GM04503 (cell line): ENCODE results near the gene OR4F6.

Source experiments
- DNase-seq: peaks from one replicate; pipeline ENCODE4 v3.0.0-alpha.2; 2012; ENCODE audit warnings: low read depth

The OR4F6 gene

DNA sequence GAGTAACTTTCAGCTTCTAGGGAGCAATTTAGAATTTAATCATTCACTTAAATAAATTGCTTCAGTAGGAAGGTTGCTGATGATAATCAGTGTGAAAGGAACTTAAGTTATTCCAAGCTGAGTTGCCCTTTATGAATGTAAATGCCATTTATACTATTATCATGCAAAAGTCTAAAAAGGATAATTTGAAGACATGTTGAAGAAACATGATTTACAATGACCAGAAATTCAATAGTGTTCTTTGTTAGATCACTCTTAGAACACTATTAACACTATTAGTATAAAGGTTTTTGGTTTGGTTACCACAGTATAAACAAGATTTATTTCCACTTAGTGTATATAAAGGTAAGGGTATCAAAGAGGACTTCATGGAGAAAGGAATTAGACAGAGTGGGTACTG is 1.6 kb downstream of the OR4F6 start:
- no peak for DNase-seq

DNA sequence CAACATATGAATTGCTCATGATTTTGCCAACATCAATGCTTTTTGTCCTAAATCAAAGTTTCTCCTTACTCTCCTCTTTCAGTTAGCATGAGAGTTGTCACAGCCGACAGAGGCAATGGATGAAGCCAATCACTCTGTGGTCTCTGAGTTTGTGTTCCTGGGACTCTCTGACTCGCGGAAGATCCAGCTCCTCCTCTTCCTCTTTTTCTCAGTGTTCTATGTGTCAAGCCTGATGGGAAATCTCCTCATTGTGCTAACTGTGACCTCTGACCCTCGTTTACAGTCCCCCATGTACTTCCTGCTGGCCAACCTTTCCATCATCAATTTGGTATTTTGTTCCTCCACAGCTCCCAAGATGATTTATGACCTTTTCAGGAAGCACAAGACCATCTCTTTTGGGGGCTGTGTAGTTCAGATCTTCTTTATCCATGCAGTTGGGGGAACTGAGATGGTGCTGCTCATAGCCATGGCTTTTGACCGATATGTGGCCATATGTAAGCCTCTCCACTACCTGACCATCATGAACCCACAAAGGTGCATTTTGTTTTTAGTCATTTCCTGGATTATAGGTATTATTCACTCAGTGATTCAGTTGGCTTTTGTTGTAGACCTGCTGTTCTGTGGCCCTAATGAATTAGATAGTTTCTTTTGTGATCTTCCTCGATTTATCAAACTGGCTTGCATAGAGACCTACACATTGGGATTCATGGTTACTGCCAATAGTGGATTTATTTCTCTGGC is 2.5 kb downstream of the OR4F6 start:
- DNase-seq: no peak

DNA sequence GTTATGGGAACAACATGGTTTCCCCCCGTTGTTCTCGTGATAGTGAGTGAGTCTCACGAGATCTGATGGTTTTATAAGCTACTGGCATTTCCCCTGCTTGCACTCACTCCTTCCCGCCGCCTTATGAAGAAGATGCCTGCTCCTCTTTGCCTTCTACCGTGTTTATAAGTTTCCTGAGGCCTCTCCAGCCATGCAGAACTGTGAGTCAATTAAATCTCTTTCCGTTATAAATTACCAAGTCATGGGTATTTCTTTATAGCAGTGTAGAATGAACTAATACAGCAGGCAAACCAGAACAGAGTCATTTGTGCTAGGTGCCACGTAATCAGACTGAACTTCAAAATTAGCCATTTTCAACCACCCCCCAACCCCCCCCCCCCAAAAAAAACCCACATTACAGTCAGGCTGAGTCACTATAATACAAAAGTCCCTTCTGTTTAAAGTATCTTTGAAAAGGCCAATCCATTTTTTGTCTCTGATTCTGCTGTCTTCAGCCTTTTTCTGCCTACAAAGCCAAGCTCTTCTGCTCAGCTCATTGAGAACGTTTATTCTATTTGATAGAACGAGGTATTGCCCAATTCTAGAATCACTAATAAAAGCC is 4.1 kb downstream of the OR4F6 start:
- DNase-seq: no peak

DNA sequence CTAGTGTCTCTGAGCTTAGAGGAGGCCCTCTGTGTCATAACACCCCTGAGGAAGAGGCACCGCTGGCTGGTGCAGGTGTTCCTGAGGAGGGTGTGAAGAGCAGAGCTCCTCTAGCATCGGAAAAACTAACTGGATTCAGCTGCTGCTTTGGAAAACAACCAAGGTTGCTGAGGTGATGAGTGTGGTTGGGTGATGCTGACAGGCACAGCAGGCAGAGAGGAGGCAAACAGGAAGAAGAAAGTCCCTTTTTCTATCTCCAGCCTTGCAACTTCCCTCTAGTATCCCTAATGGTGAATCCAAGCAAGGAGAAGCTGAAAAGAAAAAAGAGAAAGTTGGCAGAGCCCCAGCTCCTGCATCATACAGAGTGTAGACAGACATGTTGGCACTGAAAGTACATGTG is 4.9 kb downstream of the OR4F6 start:
- no peak for DNase-seq

DNA sequence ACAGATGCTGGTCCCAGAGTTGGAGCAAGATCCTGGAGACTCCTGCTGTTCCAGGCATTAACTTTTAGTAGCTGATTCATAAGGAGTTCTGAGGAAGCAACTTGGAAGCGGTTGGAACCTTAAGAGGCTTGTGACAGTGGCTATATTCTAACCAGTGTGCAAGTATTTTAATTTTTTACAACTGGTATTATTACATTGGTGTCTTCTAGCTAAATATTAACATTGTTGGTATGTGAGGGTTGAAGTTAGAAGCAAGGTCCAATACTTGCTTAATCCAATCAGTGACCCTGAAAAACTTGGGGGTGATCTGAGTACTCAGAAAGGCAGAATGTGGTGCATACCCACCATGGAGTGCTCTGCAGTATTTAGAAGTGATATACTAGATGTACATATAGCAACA is 7.1 kb downstream of the OR4F6 start:
- DNase-seq: no peak

DNA sequence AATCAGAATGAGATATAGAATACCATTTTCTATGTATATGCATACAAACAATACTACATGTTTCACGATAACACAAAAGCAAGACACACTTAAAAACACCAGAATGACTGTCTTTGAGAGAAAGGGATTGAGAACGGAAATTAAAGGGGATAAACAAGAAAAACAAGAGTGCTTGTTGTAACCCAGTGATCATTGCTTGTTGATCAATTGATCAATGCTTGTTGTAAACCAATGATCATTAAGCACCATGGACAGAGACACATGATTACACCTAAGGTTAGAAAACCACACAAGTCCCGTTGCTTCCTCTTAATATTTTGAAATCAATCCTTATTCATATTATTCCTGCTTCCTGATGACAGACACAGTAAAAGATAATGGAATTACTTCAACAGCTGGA is 7.6 kb downstream of the OR4F6 start:
- DNase-seq: no peak

DNA sequence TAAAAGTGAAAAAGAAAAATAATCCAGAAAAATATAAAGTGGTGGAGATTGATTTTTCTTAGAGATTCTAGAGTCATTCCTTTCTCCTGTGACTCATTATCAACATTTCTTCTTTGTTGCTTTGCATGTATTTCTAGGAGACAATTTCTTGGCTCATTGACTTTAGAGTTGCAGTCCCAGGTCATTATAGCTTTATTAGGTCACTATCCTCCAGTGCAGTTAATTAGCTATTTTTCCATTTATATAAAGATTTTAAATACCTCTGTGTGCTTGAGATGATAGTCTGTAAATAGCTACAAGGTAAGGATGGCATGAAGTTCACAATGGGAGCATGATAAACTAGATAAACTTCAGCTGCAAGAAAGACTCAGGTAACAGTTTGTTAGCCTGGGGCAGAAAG is 8.6 kb downstream of the OR4F6 start, which contains the start of gene OR4F15:
OR4F15 (plus strand) TSS at position 301 of the 400 bp plus-strand sequence. CDS start 5,985 bp downstream, outside the sequence.
- no peak for DNase-seq

DNA sequence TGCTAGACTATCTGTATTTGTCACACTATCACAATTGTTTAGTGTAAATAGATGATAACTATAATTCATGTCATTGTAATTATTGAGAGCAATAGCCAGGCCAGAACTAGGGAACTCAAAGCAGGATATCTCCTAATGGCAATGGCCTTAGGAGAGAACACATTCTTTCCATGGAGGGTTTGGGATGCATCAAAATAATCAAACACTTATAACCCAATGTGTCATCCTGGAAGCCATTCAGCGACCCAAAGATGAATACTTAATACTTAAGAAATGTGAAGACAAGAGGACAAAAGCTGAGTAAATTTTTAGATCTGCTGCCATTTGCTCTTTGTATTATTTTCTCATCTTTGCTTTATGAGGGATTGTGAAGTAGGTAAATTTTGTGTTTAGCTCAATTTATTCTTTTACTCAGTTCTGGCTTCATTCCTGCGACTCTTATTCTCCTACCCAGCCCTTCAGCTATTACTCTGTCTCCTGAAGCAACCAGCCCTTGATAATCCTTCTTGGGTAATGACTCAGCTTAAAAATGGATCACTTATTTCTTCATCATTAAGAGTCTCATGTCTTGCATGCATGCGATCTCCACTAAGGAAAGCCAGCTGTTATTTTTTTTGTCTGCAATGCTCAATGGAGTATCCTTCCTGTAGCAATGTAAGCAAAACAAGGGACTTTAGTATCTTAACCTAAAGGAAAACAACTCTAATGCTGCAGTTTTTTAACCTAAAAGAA is 10.7 kb downstream of the OR4F6 start:
- no peak for DNase-seq

DNA sequence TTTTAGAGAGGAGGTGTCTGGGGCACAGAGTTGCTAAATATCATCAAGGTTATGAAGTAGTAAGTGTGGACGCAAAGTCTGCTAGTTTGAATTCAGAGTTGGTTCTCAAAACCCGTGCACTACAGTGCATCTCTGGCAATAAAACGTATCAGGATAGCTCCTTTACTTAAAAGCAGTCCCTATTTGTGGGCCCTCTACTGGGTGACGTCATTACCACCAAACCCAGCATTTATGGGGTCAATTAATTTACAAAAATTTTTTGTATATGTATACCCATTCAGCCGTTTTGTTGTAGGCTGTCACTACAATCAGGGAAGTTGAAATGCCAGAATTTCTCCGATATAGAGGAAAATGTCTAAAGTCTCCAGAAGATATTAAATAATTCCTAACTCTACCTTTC is 17.5 kb downstream of the OR4F6 start:
- no peak for DNase-seq

DNA sequence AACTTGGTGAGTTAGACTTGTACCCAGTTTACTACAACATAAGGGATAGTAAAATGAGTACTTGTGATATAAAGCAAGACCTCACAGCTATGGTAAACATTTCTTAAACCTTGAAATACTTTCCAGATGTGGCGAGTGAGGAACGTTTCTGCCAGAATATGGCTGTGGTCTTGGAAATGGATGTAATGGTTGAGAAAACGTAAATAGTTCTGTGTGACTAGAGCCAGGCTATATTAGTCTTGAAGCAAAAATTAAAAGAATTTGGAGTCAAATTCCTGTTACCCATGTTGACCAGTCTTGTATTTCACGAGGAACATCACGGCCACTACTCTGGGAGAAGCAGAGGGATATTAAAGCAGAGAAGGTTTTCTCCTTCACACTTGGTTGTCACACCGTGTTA is 23.9 kb downstream of the OR4F6 start:
- DNase-seq: no peak

DNA sequence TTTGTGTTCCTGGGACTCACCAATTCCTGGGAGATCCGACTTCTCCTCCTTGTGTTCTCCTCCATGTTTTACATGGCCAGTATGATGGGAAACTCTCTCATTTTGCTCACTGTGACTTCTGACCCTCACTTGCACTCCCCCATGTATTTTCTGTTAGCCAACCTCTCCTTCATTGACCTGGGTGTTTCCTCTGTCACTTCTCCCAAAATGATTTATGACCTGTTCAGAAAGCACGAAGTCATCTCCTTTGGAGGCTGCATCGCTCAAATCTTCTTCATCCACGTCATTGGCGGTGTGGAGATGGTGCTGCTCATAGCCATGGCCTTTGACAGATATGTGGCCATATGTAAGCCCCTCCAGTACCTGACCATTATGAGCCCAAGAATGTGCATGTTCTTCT is 25.5 kb downstream of the OR4F6 start:
- no peak for DNase-seq

DNA sequence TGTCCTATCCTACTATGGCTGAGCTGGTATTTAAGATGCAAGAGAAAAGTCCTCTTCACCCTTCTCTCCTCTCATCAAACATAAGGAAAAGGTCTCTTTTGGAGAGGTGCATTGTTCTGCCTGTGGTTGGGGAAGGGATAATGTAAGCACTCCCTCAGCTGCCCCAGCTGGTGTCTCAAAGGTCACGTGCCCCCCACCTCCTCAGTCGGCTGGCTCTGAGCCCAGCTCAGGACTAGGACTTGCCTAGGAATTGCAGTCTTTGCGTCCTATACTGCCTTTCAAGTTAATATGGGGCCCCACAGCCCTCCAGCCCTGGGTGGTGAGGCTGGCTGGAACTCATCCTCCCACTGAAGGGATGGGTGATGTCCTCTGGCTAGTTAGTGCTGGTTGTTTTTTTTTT is 38.3 kb downstream of the OR4F6 start:
- no peak for DNase-seq

DNA sequence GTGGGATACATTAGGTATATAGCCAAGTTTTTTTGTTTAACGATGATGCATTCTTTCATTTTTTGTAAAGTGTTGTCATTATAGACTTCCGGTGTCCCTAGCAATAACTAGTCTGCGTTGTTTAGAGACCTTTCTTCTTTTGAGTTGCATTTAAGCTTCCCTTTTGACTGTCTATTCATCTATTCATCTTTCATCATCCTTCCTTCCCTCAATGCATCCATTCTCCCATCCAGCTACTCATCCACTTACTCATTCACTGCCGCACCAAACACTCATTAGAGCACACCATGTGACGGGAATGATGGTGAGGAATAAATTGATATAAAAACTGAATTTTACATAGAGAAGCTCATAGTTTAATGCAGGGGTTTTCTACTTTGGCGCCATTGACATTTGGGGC is 41.6 kb downstream of the OR4F6 start:
- no peak for DNase-seq

DNA sequence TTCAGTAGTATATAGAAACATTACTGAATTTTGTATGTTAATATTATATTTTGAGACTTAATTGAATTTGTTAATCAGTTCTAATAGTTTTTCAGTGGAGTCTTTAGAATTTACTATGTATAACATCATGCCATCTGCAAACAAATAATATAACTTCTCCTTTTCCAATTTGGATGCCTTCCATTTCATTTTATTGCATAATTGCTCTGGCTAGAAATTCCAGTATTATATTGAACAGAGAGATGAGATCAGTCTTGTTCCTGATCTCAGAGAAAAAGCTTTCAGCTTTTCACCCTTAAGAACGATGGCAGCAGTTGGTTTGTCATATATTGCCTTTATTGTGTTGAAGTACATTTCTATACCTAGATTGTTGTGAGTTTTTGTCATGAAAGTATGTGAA is 49.0 kb downstream of the OR4F6 start:
- no peak for DNase-seq
